Measurements from ENCODE around the gene ZSWIM1. TPM values are rescaled to one million over a fixed set of nuclear protein-coding genes. Genes with fewer than 3 reads are reported as not detected.
"Not testable (repeated sequence)": the region's sequence is repeated elsewhere in the genome, so short reads cannot be mapped to it uniquely, and the experiment has no call there.

Gene ZSWIM1
- total and polyA plus RNA-seq, 10 donors = 3.7 to 16.1 (median 11.1) TPM

DNA sequence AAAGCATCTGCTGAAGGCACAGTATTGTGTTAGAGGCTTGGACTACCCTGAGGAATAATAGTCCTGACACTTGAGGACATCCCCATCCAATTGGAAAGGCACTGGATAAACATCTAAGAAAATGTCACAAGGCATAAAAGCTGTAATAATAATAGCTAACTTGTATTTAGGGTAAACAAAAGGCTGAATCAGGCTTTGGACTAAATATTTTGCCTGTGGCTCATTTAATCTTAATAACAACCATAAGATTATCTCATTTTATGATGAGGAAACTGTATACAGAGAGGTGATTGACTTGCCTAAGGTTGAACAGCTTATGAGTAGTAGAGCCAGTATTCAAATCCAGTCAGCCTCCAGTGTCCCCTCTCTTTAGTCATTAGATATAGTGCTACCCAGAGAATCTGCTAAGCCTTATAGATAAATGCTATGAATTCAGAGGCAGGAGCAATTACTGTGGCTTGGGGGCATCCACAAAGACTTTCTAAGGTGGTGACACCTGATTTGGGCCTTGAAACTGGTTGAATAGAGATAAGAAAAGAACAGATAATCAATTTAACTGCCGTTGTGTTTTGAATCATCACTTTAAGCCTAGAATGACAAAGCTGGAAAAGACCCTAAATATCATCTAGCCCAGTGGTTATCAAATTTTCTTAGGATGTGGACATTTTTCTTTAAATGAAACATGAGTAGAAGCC is 7.5 kb upstream of the ZSWIM1 start:
- TF ChIP-seq, protein P1, sequence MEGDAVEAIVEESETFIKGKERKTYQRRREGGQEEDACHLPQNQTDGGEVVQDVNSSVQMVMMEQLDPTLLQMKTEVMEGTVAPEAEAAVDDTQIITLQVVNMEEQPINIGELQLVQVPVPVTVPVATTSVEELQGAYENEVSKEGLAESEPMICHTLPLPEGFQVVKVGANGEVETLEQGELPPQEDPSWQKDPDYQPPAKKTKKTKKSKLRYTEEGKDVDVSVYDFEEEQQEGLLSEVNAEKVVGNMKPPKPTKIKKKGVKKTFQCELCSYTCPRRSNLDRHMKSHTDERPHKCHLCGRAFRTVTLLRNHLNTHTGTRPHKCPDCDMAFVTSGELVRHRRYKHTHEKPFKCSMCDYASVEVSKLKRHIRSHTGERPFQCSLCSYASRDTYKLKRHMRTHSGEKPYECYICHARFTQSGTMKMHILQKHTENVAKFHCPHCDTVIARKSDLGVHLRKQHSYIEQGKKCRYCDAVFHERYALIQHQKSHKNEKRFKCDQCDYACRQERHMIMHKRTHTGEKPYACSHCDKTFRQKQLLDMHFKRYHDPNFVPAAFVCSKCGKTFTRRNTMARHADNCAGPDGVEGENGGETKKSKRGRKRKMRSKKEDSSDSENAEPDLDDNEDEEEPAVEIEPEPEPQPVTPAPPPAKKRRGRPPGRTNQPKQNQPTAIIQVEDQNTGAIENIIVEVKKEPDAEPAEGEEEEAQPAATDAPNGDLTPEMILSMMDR (IDR thresholded peaks at IDR 0.05 in 8 of 11, conservative IDR thresholded peaks at IDR 0.05 in 3 of 11) = no peak
- TF ChIP-seq POLR2AphosphoS5 (IDR thresholded peaks at IDR 0.05) = no peak
- TF ChIP-seq POLR2A (IDR thresholded peaks at IDR 0.05) = no peak
- Histone ChIP-seq H3K4me1 (peaks cover 0 to 10% (median 2%) of the 10 kb centered on the region in 6 donors), H3K36me3 (peaks cover 0 to 29% (median 21%) of the 10 kb centered on the region in 6 donors), H3K27ac (no peak overlapping the region), H3K27me3 (replicated peaks in 1 of 7) (no peaks in the 10 kb centered on the region), H3K4me3 (no peak overlapping the region), H3K9me3 (no peaks in the 10 kb centered on the region)
- DNase-seq = no peak
- intact Hi-C loops (cut with DNase I; ENCODE audit: low total_unique reads) = no loop called here
- 75 to 97% (median 78%) methylated on average over 1 of the region's 1 CpG for WGBS, 5 donors

DNA sequence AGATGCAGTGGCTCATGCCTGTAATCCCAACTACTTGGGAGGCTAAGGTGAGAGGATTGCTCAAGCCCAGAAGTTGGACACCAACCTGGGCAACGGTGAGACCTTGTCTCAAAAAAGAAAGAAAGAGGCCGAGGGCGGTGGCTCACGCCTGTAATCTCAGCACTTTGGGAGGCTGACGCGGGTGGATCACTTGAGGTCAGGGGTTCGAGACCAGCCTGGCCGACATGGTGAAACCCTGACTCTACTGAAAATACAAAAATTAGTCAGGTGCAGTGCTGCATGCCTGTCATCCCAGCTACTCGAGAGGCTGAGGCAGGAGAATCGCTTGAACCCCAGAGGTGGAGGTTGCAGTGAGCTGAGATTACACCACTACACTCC is 6.9 kb upstream of the ZSWIM1 start:
- H3K27ac ChIP-seq; H3K27me3 ChIP-seq (replicated peaks in 1 of 7); H3K4me1 ChIP-seq; H3K9me3 ChIP-seq; H3K4me3 ChIP-seq; intact Hi-C loops (cut with DNase I; ENCODE audit: low total_unique reads): not testable (repeated sequence)
- DNase-seq = peak; percentile 36
- whole genome bisulfite sequencing, 5 donors = 92 to 97% (median 95%) methylated on average over 10 of the region's 10 CpGs
- peaks cover 0 to 35% (median 22%) of the 10 kb centered on the region in 6 donors for H3K36me3 ChIP-seq

DNA sequence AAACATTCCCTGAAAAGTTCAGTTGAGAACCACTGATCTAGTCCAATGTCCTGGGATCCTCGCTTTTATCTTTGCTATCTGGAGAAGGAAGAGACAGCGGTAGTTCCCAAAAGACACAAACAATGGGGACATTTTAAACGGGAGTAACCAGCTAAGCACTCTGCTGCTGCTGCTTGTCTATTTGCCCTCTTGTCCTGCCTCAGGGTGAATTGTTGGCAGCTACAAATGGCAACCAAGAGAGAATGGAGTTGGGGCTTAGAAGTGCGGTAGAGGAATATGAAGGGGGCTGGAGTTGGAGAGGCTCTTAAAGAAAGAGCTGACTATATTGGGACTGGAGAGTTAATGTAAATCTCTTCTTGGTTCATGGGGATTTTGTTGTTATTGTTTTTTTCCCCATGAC is 6.5 kb upstream of the ZSWIM1 start:
- no peak overlapping the region for H3K4me3 ChIP-seq

DNA sequence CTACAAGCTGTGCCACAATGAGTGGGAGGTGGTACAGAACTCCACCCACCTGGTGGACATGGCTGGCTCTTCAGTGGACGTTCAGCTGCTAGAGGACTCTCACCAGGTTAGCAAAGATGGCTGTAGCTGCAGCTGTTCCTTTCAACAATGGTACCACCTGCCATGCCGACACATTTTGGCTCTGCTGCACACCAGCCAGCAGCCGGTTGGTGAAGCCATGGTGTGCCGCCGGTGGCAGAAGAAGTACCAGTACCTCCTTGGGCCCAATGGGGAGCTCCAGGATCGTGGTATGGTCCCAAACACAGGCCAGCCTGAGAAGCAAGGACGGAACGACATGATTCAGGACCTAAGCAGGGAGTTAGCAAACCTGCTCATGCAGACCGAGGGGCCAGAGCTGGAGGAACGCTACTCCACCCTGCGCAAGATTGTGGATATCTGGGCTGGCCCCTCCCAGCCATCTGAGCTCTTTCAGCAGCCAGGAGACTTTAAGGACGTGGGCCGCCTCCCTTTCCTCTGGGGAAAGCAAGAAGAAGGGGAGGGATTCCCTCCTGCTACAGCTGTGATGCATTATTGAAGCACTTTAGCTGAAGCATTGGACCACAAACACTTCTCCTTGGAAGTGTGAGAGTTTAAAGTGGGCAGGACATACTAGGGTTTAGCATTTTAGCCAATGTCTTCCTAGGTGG is 2.8 kb upstream of the ZSWIM1 start:
- no peaks in the 10 kb centered on the region for H3K9me3 ChIP-seq
- H3K27ac ChIP-seq = no peak overlapping the region
- no peaks in the 10 kb centered on the region for H3K27me3 ChIP-seq (replicated peaks in 1 of 7)
- WGBS, 5 donors = 90 to 93% (median 91%) methylated on average over 13 of the region's 13 CpGs
- intact Hi-C loops (cut with DNase I; ENCODE audit: low total_unique reads) = no loop called here
- peaks cover 16 to 30% (median 25%) of the 10 kb centered on the region in 6 donors for H3K4me1 ChIP-seq
- DNase-seq = peak; percentile 63
- no peak overlapping the region for H3K4me3 ChIP-seq
- peaks cover 0 to 39% (median 29%) of the 10 kb centered on the region in 6 donors for H3K36me3 ChIP-seq
- TF ChIP-seq, protein P1 (IDR thresholded peaks at IDR 0.05 in 8 of 11, conservative IDR thresholded peaks at IDR 0.05 in 3 of 11) = no peak
- TF ChIP-seq POLR2A (IDR thresholded peaks at IDR 0.05) (no peak), POLR2AphosphoS5 (IDR thresholded peaks at IDR 0.05) (no peak)

More for the DNA sequence above, 6.5 kb upstream of the ZSWIM1 start:
- 87 to 89% (median 89%) methylated on average over 4 of the region's 4 CpGs for WGBS, 5 donors
- TF ChIP-seq POLR2AphosphoS5 (IDR thresholded peaks at IDR 0.05) = no peak
- no peak for TF ChIP-seq POLR2A (IDR thresholded peaks at IDR 0.05)
- TF ChIP-seq, protein P1 (IDR thresholded peaks at IDR 0.05 in 8 of 11, conservative IDR thresholded peaks at IDR 0.05 in 3 of 11) = no peak
- peaks cover 0 to 10% (median 2%) of the 10 kb centered on the region in 6 donors for H3K4me1 ChIP-seq
- no peaks in the 10 kb centered on the region for H3K27me3 ChIP-seq (replicated peaks in 1 of 7)
- peaks cover 0 to 36% (median 22%) of the 10 kb centered on the region in 6 donors for H3K36me3 ChIP-seq
- H3K9me3 ChIP-seq = no peaks in the 10 kb centered on the region
- peak; percentile 3 for DNase-seq
- intact Hi-C loops (cut with DNase I; ENCODE audit: low total_unique reads) = no loop called here
- H3K27ac ChIP-seq = no peak overlapping the region
